GM12878 (cell line): Measurements from ENCODE around the gene HID1. TPM values are rescaled to one million over a fixed set of nuclear protein-coding genes. Genes with fewer than 3 reads are reported as not detected.

Experiments used
- ATF2 ChIP-seq: IDR thresholded peaks from 2 replicates; pipeline ENCODE4 v1.6.1; 2012; ENCODE audit warnings: low read length, inconsistent platforms
- BHLHE40 ChIP-seq, 2 experiments: fragments of 450-650 bp in 1 of 2; IDR thresholded peaks; 2 replicates each; pipeline ENCODE4 v1.6.1; 2011 to 2017; ENCODE audit warnings: low read depth in 2 of 2, borderline replicate concordance in 1 of 2, improper control_type of control experiment in 1 of 2, low read length in 1 of 2, mild to moderate bottlenecking in 1 of 2
- REST ChIP-seq: IDR thresholded peaks from 2 replicates; pipeline ENCODE4 v1.6.1; 2012; ENCODE audit warnings: mild to moderate bottlenecking, low read depth, low read length
- polyA plus RNA-seq, 11 experiments: library from polyadenylated mRNA; depleted of rRNA in 4 of 11; unstranded in 6 of 11; stranded (reverse) in 5 of 11; fragments of >200 nt; fragmentation: Nextera tagmentation in 4 of 11; fragmentation: Illumina TruSeq in 1 of 11; extraction: Ambion mirVana in 4 of 11; extraction: Trizol in 1 of 11; gene quantifications; 1 replicate in 1 of 11; 2 replicates in 10 of 11; pipeline versions ENCODE4 v1.2.1 to v1.2.3, GENCODE V29; 2011 to 2016; ENCODE audit warnings: inconsistent platforms in 2 of 11, missing spikeins in 2 of 11, low read depth in 1 of 11
- total RNA-seq, 4 experiments: library from RNA; depleted of rRNA in 3 of 4; stranded (reverse); fragments of >200 nt in 3 of 4; fragmentation: Illumina TruSeq in 1 of 4; extraction: Trizol in 1 of 4; gene quantifications; 2 replicates each; pipeline versions ENCODE4 v1.2.1 to v1.2.3, GENCODE V29; 2013 to 2021
- TF ChIP-seq, protein P1 (sequence below): fragments of 150-350 bp; IDR thresholded peaks from 2 replicates; pipeline ENCODE4 v1.6.1; 2014; ENCODE audit warnings: mild to moderate bottlenecking, low read depth, low read length
- TF ChIP-seq, protein P2 (sequence below): IDR thresholded peaks from 2 replicates; pipeline ENCODE4 v1.6.1; 2011; ENCODE audit warnings: low read depth, low read length, improper control_type of control experiment, borderline replicate concordance

The HID1 gene
- total and polyA plus RNA-seq, 10 of the 15 experiments (the other 5 are each of a cell fraction or from before 2014, with no cell fraction given) = 0.04 to 0.77 (median 0.32) TPM; not detected in 2

- TF ChIP-seq REST (no peak), BHLHE40 (IDR thresholded peaks at IDR 0.05; ENCODE audit: borderline replicate concordance in 1 of 2, low read depth in 2 of 2, low read length in 1 of 2) (no peak), ATF2 (no peak)
- TF ChIP-seq, protein P1, sequence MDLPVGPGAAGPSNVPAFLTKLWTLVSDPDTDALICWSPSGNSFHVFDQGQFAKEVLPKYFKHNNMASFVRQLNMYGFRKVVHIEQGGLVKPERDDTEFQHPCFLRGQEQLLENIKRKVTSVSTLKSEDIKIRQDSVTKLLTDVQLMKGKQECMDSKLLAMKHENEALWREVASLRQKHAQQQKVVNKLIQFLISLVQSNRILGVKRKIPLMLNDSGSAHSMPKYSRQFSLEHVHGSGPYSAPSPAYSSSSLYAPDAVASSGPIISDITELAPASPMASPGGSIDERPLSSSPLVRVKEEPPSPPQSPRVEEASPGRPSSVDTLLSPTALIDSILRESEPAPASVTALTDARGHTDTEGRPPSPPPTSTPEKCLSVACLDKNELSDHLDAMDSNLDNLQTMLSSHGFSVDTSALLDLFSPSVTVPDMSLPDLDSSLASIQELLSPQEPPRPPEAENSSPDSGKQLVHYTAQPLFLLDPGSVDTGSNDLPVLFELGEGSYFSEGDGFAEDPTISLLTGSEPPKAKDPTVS = no peak
- TF ChIP-seq, protein P2, sequence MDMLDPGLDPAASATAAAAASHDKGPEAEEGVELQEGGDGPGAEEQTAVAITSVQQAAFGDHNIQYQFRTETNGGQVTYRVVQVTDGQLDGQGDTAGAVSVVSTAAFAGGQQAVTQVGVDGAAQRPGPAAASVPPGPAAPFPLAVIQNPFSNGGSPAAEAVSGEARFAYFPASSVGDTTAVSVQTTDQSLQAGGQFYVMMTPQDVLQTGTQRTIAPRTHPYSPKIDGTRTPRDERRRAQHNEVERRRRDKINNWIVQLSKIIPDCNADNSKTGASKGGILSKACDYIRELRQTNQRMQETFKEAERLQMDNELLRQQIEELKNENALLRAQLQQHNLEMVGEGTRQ = no peak
- TF ChIP-seq, all 136 proteins: peak for 0
Measured at GRCh38 chr17:74904687-74905409, 67.7 kb downstream of the HID1 start (continued).
